Measurements from ENCODE around the gene LGI4.
"Not testable (repeated sequence)": the region's sequence is repeated elsewhere in the genome, so short reads cannot be mapped to it uniquely, and the experiment has no call there.

Gene LGI4

DNA sequence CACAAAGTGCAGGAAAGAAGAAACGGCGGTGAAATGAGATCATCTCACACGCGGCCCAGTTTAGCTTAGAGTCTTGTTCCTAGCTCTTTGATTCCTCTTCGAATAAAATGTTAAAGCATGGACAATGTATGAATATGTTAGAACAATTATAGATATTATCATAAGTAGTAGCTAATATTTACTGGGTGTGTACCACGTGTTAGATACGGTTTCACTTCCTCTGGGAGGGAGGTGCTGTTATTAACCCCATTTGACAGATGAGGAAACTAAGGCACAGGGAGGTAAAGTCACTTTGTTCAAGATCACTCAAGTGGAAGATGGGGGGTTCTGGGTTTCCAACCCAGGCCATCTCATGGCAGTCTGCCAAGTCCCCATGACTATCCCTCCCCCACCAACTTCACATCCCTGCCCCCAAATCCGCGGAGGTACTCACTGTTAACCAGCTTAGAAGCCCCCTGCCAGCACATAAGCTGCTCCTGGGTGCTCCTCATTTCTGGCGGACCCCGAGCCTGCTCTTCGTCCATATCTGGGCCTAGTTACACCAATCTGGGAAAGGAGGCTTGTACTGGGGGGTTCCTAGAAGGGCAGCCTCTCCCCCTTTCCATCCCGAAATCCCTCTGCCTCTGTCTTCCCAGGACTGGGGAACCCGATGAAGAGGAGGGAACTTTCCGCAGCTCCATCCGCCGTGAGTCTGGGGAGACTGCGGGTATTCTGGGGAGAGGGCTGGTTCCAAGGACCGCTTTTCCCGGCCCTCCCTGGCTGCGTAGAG is 7.2 kb upstream of the LGI4 start:
- no peak for DNase-seq (ENCODE audit: low spot score)

DNA sequence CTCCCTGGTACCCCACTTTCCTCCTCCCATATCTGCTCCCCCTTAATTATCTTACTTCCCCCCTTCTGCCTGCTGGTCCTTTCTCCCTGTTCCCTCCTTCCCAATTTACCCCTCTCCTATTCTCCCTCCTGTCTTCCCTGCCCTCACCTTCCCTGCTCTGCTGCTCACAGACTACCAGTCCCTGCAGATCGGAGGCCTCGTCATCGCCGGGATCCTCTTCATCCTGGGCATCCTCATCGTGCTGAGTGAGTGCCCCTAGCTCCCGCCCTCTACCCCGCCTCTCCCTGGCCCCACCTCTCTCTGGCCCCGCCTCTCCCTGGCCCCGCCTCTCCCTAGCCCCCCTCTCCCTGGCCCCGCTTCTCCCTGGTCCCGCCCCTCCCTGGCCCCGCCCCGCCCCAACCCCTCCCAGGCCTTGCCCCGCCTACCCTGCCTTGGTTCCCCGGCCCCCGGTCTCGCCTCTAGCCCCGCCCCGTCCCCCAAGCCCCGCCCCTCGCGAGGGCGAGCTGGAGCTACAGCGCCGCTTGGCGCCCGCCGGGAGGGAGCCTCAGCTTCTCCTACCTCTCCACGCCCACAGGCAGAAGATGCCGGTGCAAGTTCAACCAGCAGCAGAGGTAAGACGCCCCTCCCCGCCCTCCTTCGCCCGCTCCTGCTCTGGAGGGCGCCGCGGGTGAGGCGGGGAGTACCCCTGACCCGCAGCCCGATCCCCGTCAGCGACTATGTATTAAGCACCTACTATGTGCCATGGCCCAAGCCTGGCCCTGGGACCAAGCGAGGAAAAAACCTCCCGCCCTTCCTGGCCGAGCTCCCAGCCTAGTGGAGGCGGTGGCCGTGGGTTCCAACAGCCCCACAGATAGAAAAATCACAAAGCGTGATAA is 6.3 kb upstream of the LGI4 start:
- DNase-seq (ENCODE audit: low spot score) = peak; percentile 76

DNA sequence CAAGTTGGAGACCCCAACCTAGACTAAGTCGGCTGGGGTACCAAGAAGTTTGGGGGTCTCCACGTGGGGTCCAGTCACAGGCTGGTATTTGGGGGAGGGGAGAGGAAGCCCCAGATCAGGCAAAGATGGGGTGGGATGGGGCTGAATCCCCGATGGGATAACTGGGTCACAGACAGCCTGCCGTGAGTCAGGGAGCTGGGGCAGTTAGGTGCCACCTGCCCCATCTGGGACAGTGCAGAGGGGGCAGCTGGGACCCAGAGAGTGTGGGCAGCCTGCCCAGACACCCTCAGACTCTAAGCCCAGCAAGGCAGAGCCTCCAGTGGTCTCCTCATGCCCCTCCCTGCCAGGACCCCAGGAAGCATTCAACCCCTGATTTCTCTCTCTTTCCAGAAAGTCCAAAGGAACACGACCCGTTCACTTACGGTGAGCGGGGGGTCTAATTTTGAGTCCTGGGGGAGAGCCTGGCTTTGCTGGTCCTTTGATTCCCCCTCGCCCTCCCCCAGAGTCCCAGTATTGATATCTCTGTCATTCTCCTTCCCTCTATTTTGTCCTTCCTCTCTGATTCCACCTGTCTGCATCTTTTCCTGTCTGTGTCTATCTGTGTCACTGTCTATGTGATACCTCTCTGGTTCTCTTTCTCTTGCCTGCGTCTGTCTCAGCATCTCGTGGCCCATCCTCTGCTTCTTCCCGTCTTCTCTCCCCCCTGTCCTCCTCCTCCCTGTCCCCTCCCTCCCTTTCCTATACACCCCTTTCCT is 5.5 kb upstream of the LGI4 start:
- no peak for DNase-seq (ENCODE audit: low spot score)

GRCh38 chr19:35138305-35138892 is 3.5 kb upstream of the LGI4 start, which contains the start of gene FXYD1:
Gene FXYD1, plus strand, starts transcription at chr19:35138824. Its CDS starts 1,256 bp downstream, at chr19:35140080.
- no peak for DNase-seq (ENCODE audit: low spot score)

GRCh38 chr19:35136977-35137702 is 2.3 kb upstream of the LGI4 start:
- no peak for DNase-seq (ENCODE audit: low spot score)

- no peak for DNase-seq (ENCODE audit: low spot score)
These were observed 1.4 kb upstream of the LGI4 start for GRCh38 chr19:35136231-35136630.

DNA sequence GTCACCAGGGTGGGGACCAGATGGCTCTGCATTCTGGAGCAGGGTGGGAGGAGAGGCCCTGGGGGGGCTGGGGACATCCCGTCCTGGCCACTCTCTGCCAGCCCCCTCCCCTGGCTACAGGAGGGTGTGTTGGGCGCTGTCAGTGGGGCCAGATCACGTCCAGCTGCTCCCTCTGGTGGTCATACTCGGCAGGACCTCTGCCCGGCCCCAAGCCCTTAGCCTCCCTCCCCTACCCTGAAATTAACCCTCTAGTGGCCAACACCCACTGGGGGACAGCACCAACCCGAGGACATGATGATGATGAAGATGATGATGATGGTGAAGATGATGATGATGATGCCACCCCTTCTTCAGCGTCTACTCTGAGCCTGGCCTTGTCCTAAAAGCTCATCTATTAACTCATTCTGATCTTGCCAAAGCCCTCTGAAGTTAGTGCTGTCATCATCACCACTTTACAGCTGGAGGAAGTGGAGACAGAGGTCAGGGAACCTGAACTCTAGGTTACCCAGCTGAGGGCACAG is 590 bp upstream of the LGI4 start:
- peak; percentile 98 for DNase-seq (ENCODE audit: low spot score)

GRCh38 chr19:35133826-35134225 is 1.0 kb downstream of the LGI4 start:
- no peak for DNase-seq (ENCODE audit: low spot score)

DNA sequence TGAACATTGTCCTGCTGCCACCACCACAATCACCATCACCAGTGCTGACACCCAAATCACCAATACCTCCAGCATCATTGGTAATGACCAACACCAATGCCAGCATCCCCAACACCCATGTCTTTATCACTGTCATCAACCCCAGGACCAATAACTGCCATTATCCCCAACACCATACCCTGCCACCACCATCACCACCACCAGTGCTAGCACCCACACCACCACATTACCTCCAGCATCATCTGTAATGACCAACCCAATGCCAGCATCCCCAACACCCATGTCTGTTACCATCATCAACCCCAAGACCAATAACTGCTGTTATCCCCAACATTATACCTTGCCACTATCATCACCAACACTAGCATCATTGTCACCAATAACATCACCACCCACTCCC is 2.6 kb downstream of the LGI4 start:
- no peak for DNase-seq (ENCODE audit: low spot score)

- DNase-seq (ENCODE audit: low spot score) = no peak
These were observed 3.8 kb downstream of the LGI4 start for GRCh38 chr19:35130761-35131720.

- DNase-seq (ENCODE audit: low spot score) = not testable (repeated sequence)
These were observed 5.1 kb downstream of the LGI4 start for GRCh38 chr19:35129724-35130274.

- DNase-seq (ENCODE audit: low spot score) = no peak
These were observed 6.3 kb downstream of the LGI4 start for GRCh38 chr19:35128398-35129057.

DNA sequence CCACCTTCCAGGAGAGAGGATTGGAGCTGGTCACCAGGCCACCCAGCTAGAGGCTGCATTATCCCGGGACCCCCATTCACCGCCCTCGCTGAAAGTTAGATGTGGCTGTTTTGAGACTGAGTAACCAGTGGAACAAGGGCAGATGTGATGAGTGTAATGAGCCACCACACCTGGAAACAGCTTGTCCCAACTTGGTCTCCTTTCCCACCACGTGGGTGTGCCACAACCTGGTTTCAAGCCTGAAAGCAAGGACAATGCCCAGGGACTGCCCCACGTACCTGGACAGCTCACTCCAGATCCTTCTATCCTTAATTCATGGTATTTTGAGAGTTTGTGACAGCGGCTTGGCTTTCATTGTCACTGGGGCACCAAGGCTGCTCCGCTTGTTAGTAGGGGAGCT is 7.0 kb downstream of the LGI4 start:
- no peak for DNase-seq (ENCODE audit: low spot score)

GRCh38 chr19:35126624-35126959 is 8.3 kb downstream of the LGI4 start:
- no peak for DNase-seq (ENCODE audit: low spot score)

DNA sequence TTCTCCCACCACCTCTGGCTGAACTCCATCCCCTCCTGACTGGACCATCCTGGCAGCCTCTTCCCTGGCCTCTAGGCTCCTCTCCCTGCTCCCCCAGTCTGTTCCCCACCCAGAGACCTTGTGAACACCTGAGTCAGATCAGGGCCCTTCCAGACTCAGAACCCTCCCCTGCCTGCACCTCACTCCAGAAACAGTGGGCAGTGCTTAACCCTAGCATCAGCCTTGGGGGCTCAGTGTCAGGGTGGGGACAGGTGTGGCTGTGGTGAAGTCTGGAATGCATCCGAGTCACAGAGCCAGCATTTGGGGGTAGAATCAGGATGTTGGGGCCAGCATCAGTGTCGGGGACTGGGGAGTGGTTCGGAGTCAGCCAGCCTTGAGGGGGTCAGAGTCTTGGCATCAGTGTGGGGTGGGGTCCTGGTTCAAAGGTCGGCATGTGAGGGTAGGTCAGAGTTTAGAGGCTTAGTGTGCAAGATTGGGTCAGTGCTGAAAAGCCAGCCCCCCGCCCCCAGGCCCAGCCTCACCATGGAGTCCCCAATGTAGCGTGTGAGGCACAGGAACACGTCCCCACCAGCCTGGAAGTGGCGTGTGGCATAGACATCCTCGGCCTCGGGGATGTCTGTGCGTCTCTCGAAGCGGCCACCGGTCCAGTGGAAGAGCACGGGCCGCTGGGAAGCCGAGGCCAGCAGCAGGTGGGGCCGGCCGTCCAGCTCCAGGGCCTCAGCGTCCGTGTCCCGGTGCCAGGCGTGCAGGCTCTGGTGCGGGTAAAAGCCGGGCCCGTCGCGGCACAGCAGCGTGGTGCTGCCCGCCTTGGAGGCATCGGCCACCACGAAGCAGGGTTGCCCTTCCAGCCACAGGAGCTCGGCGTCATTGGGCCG is 8.9 kb downstream of the LGI4 start:
- DNase-seq (ENCODE audit: low spot score) = no peak

GRCh38 chr19:35125270-35125717 is 9.6 kb downstream of the LGI4 start:
- DNase-seq (ENCODE audit: low spot score) = no peak

- DNase-seq (ENCODE audit: low spot score) = no peak
These were observed 10.5 kb downstream of the LGI4 start for GRCh38 chr19:35124098-35125060.
